Esophagus muscularis mucosa (tissue), 4 donors: ENCODE results near the gene LRRC41. TPM values are rescaled to one million over a fixed set of nuclear protein-coding genes. Genes with fewer than 3 reads are reported as not detected.
"Not testable (repeated sequence)": the region's sequence is repeated elsewhere in the genome, so short reads cannot be mapped to it uniquely, and the experiment has no call there.

Experiments
- DNase-seq: peaks from one replicate; pipeline ENCODE4 v3.0.0-alpha.2; 2017; ENCODE audit errors: extremely low spot score
- H3K27ac ChIP-seq, 4 donors: fragments of 200-600 bp; sonication (generic); replicated peaks in 1 of 4; 1 replicate in 3 of 4; 2 replicates in 1 of 4; pipeline ENCODE4 v1.5.1; 2016 to 2019; ENCODE audit warnings: mild to moderate bottlenecking in 1 of 4
- H3K27me3 ChIP-seq, 4 donors: fragments of 200-600 bp; sonication (generic); one replicate each; pipeline versions ENCODE4 v1.5.1 to v1.6.0; 2016 to 2019
- H3K36me3 ChIP-seq, 4 donors: fragments of 200-600 bp; sonication (generic); one replicate each; pipeline ENCODE4 v1.5.1; 2016 to 2019
- H3K4me1 ChIP-seq, 4 donors: fragments of 200-600 bp; sonication (generic); one replicate each; pipeline ENCODE4 v1.5.1; 2016 to 2019
- H3K4me3 ChIP-seq, 4 donors: fragments of 200-600 bp; sonication (generic); 1 replicate in 2 of 4; 2 replicates in 2 of 4; pipeline ENCODE4 v1.5.1; 2016 to 2019; ENCODE audit warnings: mild to moderate bottlenecking in 4 of 4, moderate library complexity in 1 of 4
- H3K9me3 ChIP-seq, 4 donors: fragments of 200-600 bp; sonication (generic); 1 replicate in 3 of 4; 2 replicates in 1 of 4; pipeline ENCODE4 v1.5.1; 2016 to 2019
- EP300 ChIP-seq: sonication (generic); formaldehyde crosslinking; IDR thresholded peaks from one replicate; pipeline ENCODE4 v1.6.1; 2017; ENCODE audit warnings: antibody characterized with exemption
- POLR2A ChIP-seq: fragments of 450-650 bp; IDR thresholded peaks from one replicate; pipeline ENCODE4 v1.6.1; 2017; ENCODE audit warnings: antibody characterized with exemption, moderate library complexity, mild to moderate bottlenecking, low read depth
- POLR2AphosphoS5 ChIP-seq, 2 donors: sonication (generic); formaldehyde crosslinking; IDR thresholded peaks; one replicate each; pipeline ENCODE4 v1.6.1; 2017; ENCODE audit warnings: antibody characterized with exemption in 2 of 2
- WGBS: methylation state at CpG from one replicate; pipeline ENCODE4 v1.1.5; 2018; 5-methylcytosine and 5-hydroxymethylcytosine counted together
- intact Hi-C: fragments of 100-400 bp; cut with DNase I; formaldehyde crosslinking; loops from one replicate; pipeline ENCODE4 v1.15.1; 2023
- total RNA-seq, 4 donors: library from RNA; depleted of rRNA; stranded (reverse); fragments of >200 nt; gene quantifications; one replicate each; pipeline versions ENCODE4 v1.1.0 to v1.2.1, GENCODE V29; 2016
- TF ChIP-seq, protein P1 (sequence below), 3 experiments: fragments of 200-600 bp in 2 of 3; fragments of 450-650 bp in 1 of 3; sonication (generic) in 2 of 3; IDR thresholded peaks; one replicate each; pipeline ENCODE4 v1.5.1; 2017 to 2019; ENCODE audit warnings: antibody characterized with exemption in 3 of 3, mild to moderate bottlenecking in 2 of 3, moderate library complexity in 1 of 3

Gene LRRC41
- total RNA-seq, 4 donors from 2014 or later = 59.0 to 81.1 (median 75.8) TPM

DNA sequence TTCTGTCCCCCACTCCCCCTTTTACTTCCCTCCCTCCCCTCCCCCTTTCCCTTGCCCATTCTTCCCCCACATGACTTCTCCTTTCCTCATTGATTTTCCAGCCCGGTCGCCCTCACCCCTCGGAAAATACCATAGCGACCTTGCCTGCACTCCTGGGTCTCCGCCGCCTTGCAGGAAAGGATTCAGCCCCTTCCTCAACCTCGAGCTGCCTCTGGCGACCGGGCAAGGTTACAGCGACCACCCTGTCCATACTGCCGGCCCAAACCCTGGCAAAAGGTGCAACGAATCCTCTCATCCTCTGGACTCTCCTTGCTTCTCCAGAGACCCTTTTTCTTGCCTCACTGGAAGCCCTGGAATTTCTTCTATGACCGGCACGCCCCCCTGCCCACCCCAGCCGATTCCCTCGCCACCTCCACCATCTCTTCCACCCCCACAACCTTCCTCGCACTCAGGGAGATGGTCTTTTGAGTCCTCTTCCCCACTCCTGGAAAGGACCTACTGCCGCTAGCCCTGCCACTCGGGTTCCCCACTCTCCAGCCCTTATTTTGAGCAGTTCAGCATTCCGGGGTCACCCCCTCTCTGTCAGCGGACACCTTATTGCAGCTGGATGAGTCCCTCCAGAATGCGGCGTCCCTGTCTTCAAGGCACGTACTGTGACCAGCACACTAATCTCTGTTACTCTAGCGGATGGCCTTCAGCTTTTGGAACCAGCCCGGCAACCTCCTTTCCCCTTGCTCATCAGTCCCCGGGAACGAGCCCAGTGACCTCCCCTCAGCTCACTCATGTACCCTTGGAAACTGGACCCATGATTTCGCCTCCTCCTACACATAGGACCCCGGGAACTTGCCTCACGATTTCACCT is 38.0 kb upstream of the LRRC41 start:
- intact Hi-C loops = loop anchor here (2.0 kb wide), 1 partner anchor 39 kb away; the partner anchor contains the start of genes LRRC41 and UQCRH
- 58% methylated on average over 31 of the region's 31 CpGs for WGBS
- no peaks in the 10 kb centered on the region for H3K9me3 ChIP-seq
- H3K4me1 ChIP-seq = peaks cover 10 to 24% (median 20%) of the 10 kb centered on the region in 4 donors
- peaks cover 0 to 7% (median 0%) of the 10 kb centered on the region in 4 donors for H3K27me3 ChIP-seq
- H3K27ac ChIP-seq = peak overlapping the region; percentile 97 to 98 (median 98)
- no peak for DNase-seq
- TF ChIP-seq, protein P1, sequence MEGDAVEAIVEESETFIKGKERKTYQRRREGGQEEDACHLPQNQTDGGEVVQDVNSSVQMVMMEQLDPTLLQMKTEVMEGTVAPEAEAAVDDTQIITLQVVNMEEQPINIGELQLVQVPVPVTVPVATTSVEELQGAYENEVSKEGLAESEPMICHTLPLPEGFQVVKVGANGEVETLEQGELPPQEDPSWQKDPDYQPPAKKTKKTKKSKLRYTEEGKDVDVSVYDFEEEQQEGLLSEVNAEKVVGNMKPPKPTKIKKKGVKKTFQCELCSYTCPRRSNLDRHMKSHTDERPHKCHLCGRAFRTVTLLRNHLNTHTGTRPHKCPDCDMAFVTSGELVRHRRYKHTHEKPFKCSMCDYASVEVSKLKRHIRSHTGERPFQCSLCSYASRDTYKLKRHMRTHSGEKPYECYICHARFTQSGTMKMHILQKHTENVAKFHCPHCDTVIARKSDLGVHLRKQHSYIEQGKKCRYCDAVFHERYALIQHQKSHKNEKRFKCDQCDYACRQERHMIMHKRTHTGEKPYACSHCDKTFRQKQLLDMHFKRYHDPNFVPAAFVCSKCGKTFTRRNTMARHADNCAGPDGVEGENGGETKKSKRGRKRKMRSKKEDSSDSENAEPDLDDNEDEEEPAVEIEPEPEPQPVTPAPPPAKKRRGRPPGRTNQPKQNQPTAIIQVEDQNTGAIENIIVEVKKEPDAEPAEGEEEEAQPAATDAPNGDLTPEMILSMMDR (IDR thresholded peaks at IDR 0.05) = no peak
- no peak for TF ChIP-seq POLR2AphosphoS5 (IDR thresholded peaks at IDR 0.05)
- TF ChIP-seq POLR2A = no peak
- no peak for TF ChIP-seq EP300
- peak overlapping the region; percentile 66 to 77 (median 74) for H3K4me3 ChIP-seq
- H3K36me3 ChIP-seq = peaks cover 2 to 39% (median 31%) of the 10 kb centered on the region in 4 donors

GRCh38 chr1:46340404-46341221 is 37.2 kb upstream of the LRRC41 start, which contains the start of gene NSUN4:
TSS of gene NSUN4 (plus strand) at chr1:46340807. CDS start at chr1:46340827, 20 bp downstream.
- Histone ChIP-seq H3K36me3 (peaks cover 0 to 32% (median 23%) of the 10 kb centered on the region in 4 donors), H3K27ac (peak within 1 kb of the TSS; percentile 97 to 98 (median 98)), H3K4me1 (peaks cover 10 to 24% (median 20%) of the 10 kb centered on the region in 4 donors), H3K9me3 (no peaks in the 10 kb centered on the region), H3K27me3 (peaks cover 0 to 7% (median 0%) of the 10 kb centered on the region in 4 donors), H3K4me3 (peak within 1 kb of the TSS; percentile 66 to 77 (median 74))
- TF ChIP-seq, protein P1 (IDR thresholded peaks at IDR 0.05) = peak; percentile 57 to 77 (median 63)
- TF ChIP-seq POLR2A (peak; percentile 36), EP300 (peak; percentile 98), POLR2AphosphoS5 (IDR thresholded peaks at IDR 0.05) (peak; percentile 90 to 95)
- intact Hi-C loops = loop anchor here (2.0 kb wide), 1 partner anchor 38 kb away; the partner anchor contains the start of genes LRRC41 and UQCRH
- DNase-seq = peak; percentile 98
- under 1% methylated on average over 47 of the region's 53 CpGs for WGBS

DNA sequence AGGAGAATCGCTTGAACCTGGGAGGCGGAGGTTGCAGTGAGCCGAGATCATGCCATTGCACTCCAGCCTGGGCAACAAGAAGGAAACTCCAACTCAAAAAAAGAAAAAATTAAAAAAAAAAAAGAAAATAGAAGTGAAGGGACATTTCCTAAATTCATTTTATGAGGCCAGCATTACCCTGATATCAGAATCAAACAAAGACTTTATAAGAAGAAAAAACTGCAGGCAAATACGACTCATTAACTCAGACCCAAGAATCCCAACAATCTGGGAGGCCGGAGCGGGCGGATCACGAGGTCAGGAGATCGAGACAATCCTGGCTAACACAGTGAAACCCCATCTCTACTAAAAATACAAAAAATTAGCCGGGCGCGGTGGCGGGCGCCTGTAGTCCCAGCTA is 34.0 kb upstream of the LRRC41 start:
- H3K9me3 ChIP-seq, H3K27ac ChIP-seq, H3K36me3 ChIP-seq, H3K27me3 ChIP-seq, DNase-seq, H3K4me3 ChIP-seq, intact Hi-C loops: not testable (repeated sequence)
- 88% methylated on average over 10 of the region's 14 CpGs for WGBS
- peaks cover 7 to 24% (median 14%) of the 10 kb centered on the region in 4 donors for H3K4me1 ChIP-seq

- WGBS = 91% methylated on average over 3 of the region's 3 CpGs
- intact Hi-C loops = no loop called here
- TF ChIP-seq, protein P1 (IDR thresholded peaks at IDR 0.05) = no peak
- TF ChIP-seq EP300 = no peak
- TF ChIP-seq POLR2AphosphoS5 (IDR thresholded peaks at IDR 0.05) = no peak
- no peak for TF ChIP-seq POLR2A
- no peak for DNase-seq
- peaks cover 0 to under 1% (median 0%) of the 10 kb centered on the region in 4 donors for H3K27me3 ChIP-seq
- H3K27ac ChIP-seq = no peak overlapping the region
- no peaks in the 10 kb centered on the region for H3K9me3 ChIP-seq
- no peaks in the 10 kb centered on the region for H3K36me3 ChIP-seq
- H3K4me1 ChIP-seq = peaks cover 0 to 7% (median 3%) of the 10 kb centered on the region in 4 donors
- H3K4me3 ChIP-seq = no peak overlapping the region
These were observed 31.7 kb upstream of the LRRC41 start for GRCh38 chr1:46335081-46335480.

DNA sequence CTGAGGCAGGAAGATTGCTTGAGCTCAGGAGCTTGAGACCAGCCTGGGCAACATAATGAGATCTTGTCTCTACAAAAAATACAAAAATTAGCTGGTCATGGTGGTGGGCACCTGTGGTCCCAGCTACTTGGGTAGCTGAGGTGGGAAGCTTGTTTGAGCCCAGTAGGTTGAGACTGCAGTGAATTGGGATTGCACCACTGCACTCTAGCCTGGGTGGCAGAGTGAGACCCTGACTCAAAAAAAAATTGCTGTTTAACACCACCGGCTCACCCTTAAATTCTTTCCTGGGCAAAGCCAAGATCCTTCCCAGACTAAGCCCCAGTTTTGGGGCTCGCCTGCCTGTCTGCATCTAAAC is 30.6 kb upstream of the LRRC41 start:
- 92% methylated on average over 2 of the region's 2 CpGs for WGBS
- DNase-seq = no peak
- no peaks in the 10 kb centered on the region for H3K36me3 ChIP-seq
- intact Hi-C loops = no loop called here
- TF ChIP-seq POLR2A (no peak), EP300 (no peak), POLR2AphosphoS5 (IDR thresholded peaks at IDR 0.05) (no peak)
- H3K27me3 ChIP-seq = no peaks in the 10 kb centered on the region
- H3K9me3 ChIP-seq = no peaks in the 10 kb centered on the region
- H3K4me1 ChIP-seq = no peaks in the 10 kb centered on the region
- H3K27ac ChIP-seq = no peak overlapping the region
- no peak overlapping the region for H3K4me3 ChIP-seq
